ENCODE results near the gene AKAP17A.
A peak's percentile ranks its signal among the peaks of the same experiment; 100 is the strongest.
"Not testable (repeated sequence)": the region's sequence is repeated elsewhere in the genome, so short reads cannot be mapped to it uniquely, and the experiment has no call there.

AKAP17A gene, protein sequence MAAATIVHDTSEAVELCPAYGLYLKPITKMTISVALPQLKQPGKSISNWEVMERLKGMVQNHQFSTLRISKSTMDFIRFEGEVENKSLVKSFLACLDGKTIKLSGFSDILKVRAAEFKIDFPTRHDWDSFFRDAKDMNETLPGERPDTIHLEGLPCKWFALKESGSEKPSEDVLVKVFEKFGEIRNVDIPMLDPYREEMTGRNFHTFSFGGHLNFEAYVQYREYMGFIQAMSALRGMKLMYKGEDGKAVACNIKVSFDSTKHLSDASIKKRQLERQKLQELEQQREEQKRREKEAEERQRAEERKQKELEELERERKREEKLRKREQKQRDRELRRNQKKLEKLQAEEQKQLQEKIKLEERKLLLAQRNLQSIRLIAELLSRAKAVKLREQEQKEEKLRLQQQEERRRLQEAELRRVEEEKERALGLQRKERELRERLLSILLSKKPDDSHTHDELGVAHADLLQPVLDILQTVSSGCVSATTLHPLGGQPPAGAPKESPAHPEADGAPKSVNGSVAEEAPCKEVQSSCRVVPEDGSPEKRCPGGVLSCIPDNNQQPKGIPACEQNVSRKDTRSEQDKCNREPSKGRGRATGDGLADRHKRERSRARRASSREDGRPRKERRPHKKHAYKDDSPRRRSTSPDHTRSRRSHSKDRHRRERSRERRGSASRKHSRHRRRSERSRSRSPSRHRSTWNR

DNA sequence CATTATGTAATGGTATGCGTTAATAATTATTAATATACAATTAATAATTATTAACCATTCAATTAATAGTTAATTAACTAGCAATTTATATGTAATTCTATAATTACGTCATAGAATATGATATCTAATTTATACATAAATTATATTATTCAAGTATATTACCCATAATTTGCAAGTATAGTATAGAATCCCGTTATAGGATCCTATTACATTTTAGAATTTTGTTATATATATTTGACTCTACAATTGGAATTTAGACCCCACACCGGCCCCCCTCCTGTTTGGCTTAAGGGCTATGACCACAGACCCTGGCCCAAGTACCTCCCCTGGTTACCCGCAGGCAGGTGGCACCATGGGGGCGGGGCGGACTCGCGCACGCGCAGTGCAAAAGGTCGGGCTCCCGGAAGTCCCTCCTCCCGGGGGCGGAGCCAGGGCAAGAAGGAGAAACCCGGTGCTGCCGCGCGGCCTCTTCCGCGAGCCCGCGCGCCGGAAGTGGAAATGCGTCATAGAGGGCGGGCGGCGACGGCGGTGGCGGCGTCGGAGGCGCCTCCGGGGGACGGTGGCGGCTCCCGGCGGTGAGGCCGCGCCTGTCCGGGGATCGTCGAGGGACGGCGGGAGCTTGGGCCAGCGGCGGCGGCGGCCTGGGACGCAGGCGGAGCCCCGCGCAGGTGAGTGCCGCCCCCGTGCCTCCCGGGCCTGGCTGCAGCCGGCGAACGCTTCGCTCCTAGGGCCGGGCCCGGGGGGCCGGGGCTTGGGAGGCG, at the start of gene AKAP17A:
Gene AKAP17A (plus strand): TSS at position 503 of the 761 bp plus-strand sequence. CDS start 1,859 bp downstream, outside the sequence.
- DNase-seq: peak; percentile 71 to 98 (median 93)

- DNase-seq: no peak
Measured at GRCh38 chrX:1542994-1543725, 48.2 kb upstream of the AKAP17A start.

DNA sequence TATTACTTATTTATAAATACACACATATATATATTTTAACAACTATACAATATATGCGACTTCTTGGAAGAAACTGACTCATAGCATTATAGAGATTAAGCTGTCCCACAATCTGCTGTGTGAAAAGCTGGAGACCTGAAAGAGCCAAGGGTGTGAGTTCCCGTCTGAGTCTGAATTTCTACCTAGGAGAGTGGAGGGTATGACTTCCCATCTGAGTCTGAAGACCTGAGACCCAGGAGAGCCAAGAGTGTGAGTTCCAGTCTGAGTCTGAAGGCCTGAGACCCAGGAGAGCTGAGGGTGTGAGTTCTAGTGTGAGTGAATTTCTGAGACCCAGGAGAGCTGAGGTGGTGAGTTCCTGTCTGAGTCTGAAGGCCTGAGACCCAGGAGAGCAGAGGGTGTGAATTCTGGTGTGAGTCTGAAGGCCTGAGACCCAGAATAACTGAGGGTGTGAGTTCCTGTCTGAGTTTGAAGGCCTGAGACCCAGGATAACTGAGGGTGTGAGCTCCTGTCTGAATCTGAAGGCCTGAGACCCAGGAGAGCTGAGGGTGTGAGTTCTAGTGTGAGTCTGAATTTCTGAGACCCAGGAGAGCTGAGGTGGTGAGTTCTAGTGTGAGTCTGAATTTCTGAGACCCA, 45.5 kb upstream of the AKAP17A start:
- DNase-seq: no peak

DNA sequence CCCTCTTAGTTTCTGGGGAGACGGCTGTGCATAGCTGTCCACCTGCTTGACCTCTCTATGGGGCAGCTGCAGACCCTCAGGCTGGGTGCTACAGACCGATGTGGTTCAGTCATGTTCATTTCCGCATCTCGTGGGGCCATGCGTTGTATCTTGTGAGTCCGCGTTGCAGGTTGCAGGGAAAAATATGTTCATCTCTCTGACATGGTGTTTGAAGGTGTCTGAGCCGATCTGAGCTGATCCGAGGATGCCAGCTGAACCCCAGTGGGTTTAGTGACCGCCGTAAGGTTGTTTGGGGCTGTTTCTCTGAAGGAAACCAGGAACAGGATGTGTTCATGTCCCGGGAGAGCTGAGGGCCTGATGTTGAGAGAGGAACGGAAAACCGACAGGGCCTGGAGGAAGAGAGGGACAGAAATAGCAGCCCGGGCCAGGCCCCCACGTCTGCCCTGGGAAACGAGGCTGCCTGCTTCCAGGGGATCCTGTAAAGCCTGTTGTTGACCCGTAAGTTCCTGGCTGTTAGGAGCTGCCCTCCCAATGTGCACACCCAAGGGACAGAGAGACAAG, 44.6 kb upstream of the AKAP17A start:
- no peak for DNase-seq

DNA sequence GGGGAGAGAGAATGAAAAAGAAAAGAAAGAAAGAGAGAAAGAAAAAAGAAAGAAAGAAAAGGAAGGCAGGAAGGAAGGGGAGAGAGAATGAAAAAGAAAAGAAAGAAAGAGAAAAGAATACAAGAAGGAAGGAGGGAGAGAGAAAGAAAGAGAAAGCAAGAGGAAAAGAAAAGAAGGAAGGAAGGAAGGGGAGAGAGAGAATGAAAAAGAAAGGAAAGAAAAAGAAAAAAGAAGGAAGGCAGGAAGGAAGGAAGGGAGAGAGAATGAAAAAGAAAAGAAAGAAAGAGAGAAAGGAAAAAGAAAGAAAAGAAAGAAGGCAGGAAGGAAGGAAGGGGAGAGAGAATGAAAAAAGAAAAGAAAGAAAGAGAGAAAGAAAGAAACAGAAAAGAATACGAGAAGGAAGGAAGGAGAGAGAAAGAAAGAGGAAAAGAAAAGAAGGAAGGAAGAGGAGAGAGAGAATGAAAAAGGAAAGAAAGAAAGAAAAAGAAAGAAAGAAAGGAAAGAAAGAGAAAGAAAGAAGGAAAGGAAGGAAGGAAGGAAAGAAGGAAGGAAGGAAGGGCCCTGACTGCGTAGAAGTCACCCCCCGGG, 39.4 kb upstream of the AKAP17A start:
- DNase-seq: no peak

DNA sequence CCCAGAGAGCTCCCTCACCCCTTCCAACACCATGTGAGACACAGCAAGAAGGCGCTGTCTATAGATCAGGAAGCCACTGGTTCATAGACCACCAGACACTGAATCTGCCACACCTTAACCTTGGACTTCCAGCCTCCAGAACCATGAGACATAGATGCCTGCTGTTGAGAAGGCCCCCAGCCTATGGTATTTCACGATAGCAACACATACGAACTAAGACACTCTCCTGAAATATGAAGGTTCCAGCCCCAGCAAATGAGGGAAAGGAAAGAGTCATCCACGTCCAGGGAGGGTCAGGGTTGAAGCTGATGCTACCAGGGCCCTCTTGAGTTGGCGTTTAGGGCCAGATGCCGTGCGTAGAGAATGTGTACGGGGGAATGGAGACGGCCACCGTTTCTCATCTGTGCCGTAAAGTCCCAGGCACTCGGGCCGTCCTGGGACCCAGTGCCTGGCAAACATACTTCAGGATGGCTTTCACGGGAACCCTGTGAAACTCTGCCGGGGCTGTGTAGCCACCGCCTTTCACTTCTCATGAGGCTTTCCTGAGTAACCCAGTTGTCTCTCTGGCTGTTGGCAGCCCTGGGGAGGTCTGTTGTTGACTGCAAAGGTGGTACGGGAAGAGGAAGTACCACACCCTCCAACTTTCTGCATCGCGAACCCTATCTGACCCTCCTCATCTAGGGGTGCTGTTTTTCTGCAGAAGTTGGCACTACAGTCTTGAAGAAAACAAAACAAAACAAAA, 36.8 kb upstream of the AKAP17A start:
- no peak for DNase-seq

GRCh38 chrX:1555370-1555769, 36.0 kb upstream of the AKAP17A start:
- no peak for DNase-seq

DNA sequence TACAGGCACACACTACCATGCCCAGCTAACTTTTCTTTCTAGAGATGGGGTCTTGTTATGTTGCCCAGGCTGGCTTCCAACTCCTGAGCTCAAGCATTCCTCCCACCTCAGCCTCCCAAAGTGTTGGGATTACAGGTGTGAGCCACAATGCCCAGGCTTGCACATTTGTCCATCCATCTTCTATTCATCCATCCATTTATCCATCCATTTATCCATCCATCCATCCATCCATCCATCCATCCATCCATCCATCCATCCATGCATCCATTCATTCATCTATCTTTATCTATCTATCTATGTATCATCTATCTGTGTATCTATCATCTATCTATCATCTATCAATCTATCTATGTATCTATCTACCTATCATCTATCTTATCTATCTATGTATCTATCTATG, 34.0 kb upstream of the AKAP17A start:
- DNase-seq: not testable (repeated sequence)

DNA sequence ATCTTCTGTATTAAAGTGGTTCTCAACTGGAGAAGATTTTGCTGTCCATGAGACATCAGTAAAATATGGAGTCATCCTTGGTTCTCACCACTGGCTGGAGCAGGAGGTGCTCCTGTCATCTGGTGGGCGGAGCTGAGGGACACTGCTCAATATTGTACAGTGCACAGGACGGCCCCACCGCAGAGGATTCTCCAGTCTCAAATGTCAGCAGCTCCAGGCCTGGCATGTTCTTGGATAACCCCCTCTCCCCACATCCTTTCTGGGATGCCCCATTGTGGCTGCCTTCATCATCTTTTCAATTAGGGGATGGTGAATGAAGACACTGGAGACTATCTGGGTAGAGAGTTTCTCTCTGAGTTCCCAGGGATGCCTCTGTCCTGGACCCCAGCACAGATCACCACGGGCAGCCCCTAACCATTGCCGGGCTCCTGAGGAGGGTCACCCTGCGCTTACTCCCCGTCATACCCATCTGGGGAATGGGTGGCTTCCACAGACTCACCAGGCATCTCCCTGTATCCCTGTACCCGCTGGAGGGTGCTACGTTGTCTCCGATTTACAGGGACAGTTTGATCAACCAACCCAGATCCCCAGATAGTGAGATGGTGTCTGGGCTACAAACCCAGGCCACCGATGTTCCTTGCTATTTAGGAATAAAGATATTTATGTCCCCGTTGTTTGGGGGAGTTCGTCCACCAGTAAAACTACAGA, 32.5 kb upstream of the AKAP17A start:
- no peak for DNase-seq

- no peak for DNase-seq
Measured at GRCh38 chrX:1561164-1561563, 30.2 kb upstream of the AKAP17A start.

- not testable (repeated sequence) for DNase-seq
Measured at GRCh38 chrX:1564077-1564476, 27.3 kb upstream of the AKAP17A start.

DNA sequence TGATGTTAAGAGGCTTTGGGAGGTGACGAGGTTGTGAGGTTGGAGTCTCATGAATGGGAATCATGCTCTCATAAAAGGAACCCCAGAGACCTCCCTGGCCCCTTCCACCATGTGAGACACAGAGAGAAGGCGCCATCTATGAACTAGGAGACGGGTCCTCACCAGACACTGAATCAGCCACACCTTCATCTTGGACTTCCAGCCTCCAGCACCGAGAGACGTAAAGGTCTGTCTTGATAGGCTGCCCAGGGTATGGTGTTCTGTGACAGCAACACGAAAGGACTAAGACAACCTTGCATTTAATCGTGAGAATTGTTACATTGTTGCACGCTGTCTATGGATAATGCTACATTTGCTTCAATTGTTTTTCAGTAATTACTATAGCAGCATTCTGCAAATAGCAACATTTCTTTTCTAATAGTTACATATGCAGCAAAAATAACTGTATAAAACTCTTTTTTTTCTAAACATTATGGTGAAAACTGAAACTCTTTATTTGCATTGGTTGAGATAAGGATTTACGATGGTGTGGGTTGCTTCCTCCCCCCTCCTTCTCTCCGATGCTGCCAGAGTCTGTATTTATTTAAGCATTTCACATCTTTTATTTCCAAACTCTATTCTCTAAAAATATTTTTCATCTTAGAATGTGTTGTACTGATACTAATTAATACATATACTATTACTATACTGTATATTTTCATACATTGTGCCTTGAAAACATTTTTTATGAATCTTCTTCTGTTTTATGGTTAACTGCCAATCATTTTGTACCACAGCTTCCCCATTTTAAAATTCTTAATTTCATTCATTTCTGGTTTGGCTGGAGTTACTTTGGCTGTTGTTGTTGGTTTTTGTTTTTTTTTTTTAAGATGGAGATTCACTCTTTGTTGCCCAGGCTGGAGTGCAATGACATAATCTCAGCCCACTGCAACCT, 26.4 kb upstream of the AKAP17A start:
- no peak for DNase-seq

DNA sequence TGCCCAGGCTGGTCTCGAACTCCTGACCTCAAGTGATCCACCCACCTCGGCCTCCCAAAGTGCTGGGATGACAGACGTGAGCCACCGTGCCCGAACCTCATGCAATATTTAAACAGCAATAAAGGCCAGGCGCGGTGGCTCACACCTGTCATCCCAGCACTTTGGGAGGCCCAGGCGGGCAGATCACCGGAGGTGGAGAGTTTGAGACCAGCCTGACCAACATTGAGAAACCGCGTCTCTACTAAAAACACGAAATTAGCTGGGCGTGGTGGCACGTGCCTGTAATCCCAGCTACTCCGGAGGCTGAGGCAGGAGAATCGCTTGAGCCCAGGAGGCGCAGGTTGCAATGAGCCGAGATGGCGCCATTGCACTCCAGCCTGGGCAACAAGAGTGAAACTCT, 17.2 kb upstream of the AKAP17A start:
- not testable (repeated sequence) for DNase-seq

DNA sequence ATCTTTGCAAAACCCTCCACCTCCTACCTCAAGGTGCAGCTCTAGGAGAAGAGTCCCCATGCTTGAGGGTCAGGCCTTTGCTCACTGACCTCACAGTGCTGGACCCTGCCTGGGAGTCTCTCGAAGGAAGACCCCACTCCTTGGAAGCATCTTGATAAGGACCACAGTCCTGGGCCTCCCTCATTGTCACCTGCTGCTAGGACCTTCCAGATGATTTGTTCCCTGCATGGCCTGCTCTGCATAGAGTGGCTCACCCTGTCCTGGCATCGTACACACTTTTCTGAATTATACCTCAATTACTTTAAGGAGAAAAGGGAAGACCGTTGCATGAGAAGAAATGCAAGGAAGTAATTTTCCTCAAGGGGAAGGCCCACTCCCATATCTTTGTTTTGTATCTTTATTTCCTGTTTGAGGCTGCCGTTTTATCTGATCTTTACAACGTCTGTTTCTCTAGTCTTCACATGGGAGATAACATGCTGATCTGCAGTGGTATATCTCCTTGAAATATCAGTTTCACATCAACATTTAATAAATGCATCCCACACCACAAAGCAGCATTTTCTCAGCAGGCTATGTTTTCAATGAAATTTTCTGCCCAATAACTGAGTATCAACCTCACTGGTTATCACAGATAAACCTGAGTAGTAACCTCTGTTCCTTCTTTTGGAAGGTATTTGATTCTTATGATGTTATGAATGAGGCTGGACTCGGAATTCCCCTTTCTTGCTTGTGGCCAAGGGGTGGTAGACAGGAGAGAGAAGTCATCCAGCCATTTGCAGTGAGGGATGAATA, 15.0 kb upstream of the AKAP17A start:
- DNase-seq: no peak

- DNase-seq: no peak
Measured at GRCh38 chrX:1577845-1578244, 13.6 kb upstream of the AKAP17A start.

GRCh38 chrX:1578511-1579173, 12.8 kb upstream of the AKAP17A start:
- no peak for DNase-seq

All from amygdala (tissue), 56 donors.